Pancreas (tissue), 10 donors: ENCODE results near the gene FAM185A. TPM values are rescaled to one million over a fixed set of nuclear protein-coding genes. Genes with fewer than 3 reads are reported as not detected.
A peak's percentile ranks its signal among the peaks of the same experiment; 100 is the strongest.

Experiments
- ATAC-seq, 4 donors: fragments of 200-7000 bp; cut with Tn5 transposase; one replicate each; pipeline versions ENCODE4 v1.8.0 to v1.9.1; 2020; ENCODE audit warnings: mild to moderate bottlenecking in 4 of 4, moderate library complexity in 4 of 4
- DNase-seq, 6 donors: peaks; one replicate each; pipeline ENCODE4 v3.0.0-alpha.2; 2020
- FAIRE-seq: peaks from 2 replicates; lab custom pipeline; 2012; peaks lifted over from hg19 to GRCh38; lab: Jason Lieb, UNC
- H3K27ac ChIP-seq, 4 donors: fragments of 200-600 bp; sonication (generic); 1 replicate in 3 of 4; 2 replicates in 1 of 4; pipeline versions ENCODE4 v1.5.0 to v1.8.0; 2020
- H3K27me3 ChIP-seq, 4 donors: fragments of 200-600 bp; one replicate each; pipeline ENCODE4 v1.8.0; 2021
- H3K36me3 ChIP-seq, 3 donors: fragments of 200-600 bp; sonication (generic) in 1 of 3; one replicate each; pipeline versions ENCODE4 v1.5.0 to v1.8.0; 2020 to 2021
- H3K4me1 ChIP-seq, 3 donors: fragments of 200-600 bp; one replicate each; pipeline ENCODE4 v1.8.0; 2021
- H3K4me3 ChIP-seq, 4 donors: fragments of 200-600 bp; sonication (generic) in 2 of 4; one replicate each; pipeline versions ENCODE4 v1.5.0 to v1.8.0; 2020 to 2021
- H3K9me3 ChIP-seq, 4 donors: fragments of 200-600 bp; one replicate each; pipeline ENCODE4 v1.8.0; 2021
- WGBS, 2 donors: extraction: QIAGEN DNeasy Blood & Tissue Kit; methylation state at CpG; one replicate each; pipeline ENCODE4 v1.1.7; 2013; 5-methylcytosine and 5-hydroxymethylcytosine counted together
- intact Hi-C, 3 donors: fragments of 100-400 bp; cut with DNase I; formaldehyde crosslinking; loops; one replicate each; pipeline versions ENCODE4 v1.11.1 to v1.14.2; 2022
- polyA plus RNA-seq, 2 donors: library from polyadenylated mRNA; stranded (reverse); fragments of 200-250 nt; gene quantifications; one replicate each; pipeline ENCODE4 v1.2.3, GENCODE V29; 2013
- total RNA-seq, 6 donors: library from RNA; stranded (reverse); fragmentation: NEBNext Ultra II Directional in 4 of 6; extraction: Animal tissue kit (Norgen Biotek cat#: 25700) in 4 of 6; gene quantifications; one replicate each; pipeline versions ENCODE4 v1.2.1 to v1.2.4, GENCODE V29; 2021 to 2023
- TF ChIP-seq, protein P1 (sequence below), 4 donors: fragments of 200-600 bp; sonication (generic) in 3 of 4; IDR thresholded peaks; one replicate each; pipeline versions ENCODE4 v1.5.0 to v1.8.0; 2021; ENCODE audit warnings: antibody characterized with exemption in 4 of 4
- donor health status: healthy with polysubstance abuse.
- donor health status: DM: no; HTN: no; CAD: no; lungs with moderate emphysema.
- donor health status: DM: no; HTN: no; CAD: no.
- donor health status: control.
- donor health status: control.
- donor health status: Bipolar disorder and iron deficiency.
- donor health status: DM: yes; HTN: yes; CAD: no.
- donor health status: DM: no; HTN: no; CAD: no.
- donor health status: DM: no; HTN: no; CAD: no.
- donor health status: DM: yes; HTN: yes; CAD: no.

The FAM185A gene
- total and polyA plus RNA-seq, 8 donors: 3.2 to 7.4 (median 4.8) TPM

DNA sequence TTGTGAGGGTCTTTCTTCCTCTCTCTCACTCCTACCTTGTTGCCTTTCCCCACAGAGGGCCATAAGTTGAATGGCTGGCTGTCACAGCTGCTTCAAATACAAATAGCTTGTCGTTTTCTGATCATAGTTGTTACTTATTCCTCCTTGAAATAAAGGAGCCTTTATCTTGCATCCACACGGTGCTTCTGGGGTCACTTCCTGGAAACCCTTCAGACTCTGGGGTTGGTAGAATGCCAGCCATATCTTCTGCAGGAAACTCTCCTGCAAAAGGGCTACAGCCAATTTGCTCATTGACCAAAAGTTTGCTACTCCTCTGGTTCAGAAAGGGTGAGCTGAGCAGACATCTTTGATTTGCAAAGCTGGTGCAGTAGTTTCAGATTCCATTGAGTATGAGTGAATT, 70.4 kb downstream of the FAM185A start:
- ATAC-seq (no peak), DNase-seq (no peak), FAIRE-seq (no peak)
- WGBS, 2 donors: 44 to 63% methylated on average over 2 of the region's 2 CpGs
- TF ChIP-seq, protein P1, sequence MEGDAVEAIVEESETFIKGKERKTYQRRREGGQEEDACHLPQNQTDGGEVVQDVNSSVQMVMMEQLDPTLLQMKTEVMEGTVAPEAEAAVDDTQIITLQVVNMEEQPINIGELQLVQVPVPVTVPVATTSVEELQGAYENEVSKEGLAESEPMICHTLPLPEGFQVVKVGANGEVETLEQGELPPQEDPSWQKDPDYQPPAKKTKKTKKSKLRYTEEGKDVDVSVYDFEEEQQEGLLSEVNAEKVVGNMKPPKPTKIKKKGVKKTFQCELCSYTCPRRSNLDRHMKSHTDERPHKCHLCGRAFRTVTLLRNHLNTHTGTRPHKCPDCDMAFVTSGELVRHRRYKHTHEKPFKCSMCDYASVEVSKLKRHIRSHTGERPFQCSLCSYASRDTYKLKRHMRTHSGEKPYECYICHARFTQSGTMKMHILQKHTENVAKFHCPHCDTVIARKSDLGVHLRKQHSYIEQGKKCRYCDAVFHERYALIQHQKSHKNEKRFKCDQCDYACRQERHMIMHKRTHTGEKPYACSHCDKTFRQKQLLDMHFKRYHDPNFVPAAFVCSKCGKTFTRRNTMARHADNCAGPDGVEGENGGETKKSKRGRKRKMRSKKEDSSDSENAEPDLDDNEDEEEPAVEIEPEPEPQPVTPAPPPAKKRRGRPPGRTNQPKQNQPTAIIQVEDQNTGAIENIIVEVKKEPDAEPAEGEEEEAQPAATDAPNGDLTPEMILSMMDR (IDR thresholded peaks at IDR 0.05): no peak
- Histone ChIP-seq H3K9me3 (no peaks in the 10 kb centered on the region), H3K36me3 (no peaks in the 10 kb centered on the region), H3K4me1 (peaks cover 6 to 10% (median 8%) of the 10 kb centered on the region in 3 donors), H3K4me3 (no peak overlapping the region), H3K27ac (no peak overlapping the region), H3K27me3 (no peaks in the 10 kb centered on the region)
- intact Hi-C loops: no loop called here

DNA sequence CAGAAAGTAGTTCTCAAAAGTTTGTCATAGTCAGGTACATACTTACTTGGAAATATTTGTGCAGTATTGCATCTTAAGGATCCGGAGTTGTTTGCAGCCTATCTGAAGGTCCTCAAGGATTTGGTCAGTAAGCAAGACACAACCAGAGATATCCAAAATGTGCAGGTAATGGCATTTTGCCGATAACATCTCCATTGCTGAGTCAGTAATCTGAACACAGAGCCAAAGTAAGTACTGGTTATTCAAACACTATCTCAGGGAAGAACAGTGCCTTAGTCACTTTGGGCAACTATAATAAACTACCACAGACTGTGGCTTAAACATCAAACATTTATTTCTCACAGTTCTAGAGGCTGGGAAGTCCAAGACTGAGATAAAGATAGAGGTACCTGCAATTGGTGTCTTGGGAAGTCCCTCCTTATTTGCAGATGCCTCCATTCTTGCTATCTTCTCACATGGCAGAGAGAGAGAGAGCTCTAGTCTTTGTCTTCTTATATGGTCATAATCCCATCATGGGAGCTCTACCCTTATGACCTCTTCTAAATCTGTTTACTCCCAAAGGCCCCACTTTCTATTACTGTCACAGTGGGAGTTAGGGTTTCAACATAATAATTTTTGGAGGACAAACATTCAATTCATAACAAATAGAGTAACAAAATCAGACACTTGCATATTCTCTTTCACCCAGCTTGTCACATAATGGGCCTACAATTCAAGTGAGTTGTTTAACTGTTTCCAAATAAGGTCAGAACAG, 73.4 kb downstream of the FAM185A start:
- no peak for FAIRE-seq
- no peaks in the 10 kb centered on the region for H3K27me3 ChIP-seq
- TF ChIP-seq, protein P1 (IDR thresholded peaks at IDR 0.05): no peak
- DNase-seq: no peak
- ATAC-seq: no peak
- H3K27ac ChIP-seq: no peak overlapping the region
- H3K4me3 ChIP-seq: no peak overlapping the region
- H3K9me3 ChIP-seq: no peaks in the 10 kb centered on the region
- H3K4me1 ChIP-seq: peaks cover 6 to 10% (median 8%) of the 10 kb centered on the region in 3 donors
- no peaks in the 10 kb centered on the region for H3K36me3 ChIP-seq
- intact Hi-C loops: no loop called here
- WGBS, 2 donors: 92 to 97% methylated on average over 2 of the region's 2 CpGs

DNA sequence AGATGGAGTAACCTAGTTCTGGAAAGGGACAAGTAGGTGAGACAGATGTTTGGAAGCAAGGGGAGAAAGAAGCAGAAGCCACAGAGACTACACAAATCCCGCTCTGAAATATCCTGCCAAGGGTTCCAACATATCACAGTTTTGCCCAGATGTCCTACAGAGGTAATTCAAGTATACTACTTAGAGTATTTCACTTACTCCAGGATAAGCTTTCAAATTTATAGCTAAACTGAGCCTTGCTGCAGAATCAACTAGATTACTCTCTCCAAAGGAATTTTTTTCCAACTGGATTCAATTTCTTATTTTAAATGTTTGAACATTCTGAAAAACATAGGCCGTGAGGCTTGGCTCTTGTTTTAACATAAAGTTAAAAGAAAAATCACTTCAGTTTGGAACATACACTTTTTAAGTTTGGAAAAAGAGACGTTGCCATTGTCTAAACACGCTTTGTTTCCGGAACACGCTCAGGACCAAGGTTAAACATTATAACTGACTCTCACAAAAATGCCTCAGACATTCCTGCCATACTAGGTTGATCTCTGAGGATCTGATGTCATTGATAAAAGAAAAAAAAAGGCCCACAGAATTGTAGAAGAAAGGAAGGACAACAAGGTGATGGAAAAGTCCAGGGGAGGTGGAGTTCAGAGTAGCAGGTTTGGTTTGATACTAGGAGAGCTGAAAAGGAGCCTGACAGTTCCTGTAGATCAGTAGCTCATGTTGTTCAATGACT, 74.8 kb downstream of the FAM185A start:
- peak in 1 of 4 donors; percentile 9 for ATAC-seq
- FAIRE-seq: no peak

DNA sequence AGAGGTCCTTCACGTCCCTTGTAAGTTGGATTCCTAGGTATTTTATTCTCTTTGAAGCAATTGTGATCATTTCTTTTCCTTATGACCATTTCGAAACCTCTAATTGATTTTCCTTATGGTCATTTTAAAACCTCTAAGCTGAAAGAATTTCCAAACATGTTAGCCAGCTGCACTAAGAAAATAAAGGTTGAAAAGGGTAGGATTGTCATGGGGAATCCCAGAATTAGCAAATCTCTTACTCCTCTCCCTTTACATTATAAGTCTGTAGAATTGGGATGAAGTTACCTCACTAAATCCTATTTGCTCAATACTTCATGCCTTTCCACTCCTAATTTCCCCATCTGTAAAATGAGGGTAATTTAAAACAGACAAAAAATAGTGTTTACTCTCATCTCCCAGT, 79.5 kb downstream of the FAM185A start:
- no peaks in the 10 kb centered on the region for H3K9me3 ChIP-seq
- FAIRE-seq (no peak), ATAC-seq (no peak), DNase-seq (no peak)
- H3K36me3 ChIP-seq: no peaks in the 10 kb centered on the region
- H3K27ac ChIP-seq: no peak overlapping the region
- intact Hi-C loops: no loop called here
- no peak overlapping the region for H3K4me3 ChIP-seq
- no peaks in the 10 kb centered on the region for H3K4me1 ChIP-seq
- TF ChIP-seq, protein P1 (IDR thresholded peaks at IDR 0.05): no peak
- 95% methylated on average over 2 of the region's 2 CpGs for WGBS, 2 donors
- H3K27me3 ChIP-seq: no peaks in the 10 kb centered on the region

More for the DNA sequence above, 74.8 kb downstream of the FAM185A start:
- no peak overlapping the region for H3K27ac ChIP-seq
- TF ChIP-seq, protein P1 (IDR thresholded peaks at IDR 0.05): no peak
- no peak for DNase-seq
- H3K9me3 ChIP-seq: no peaks in the 10 kb centered on the region
- H3K4me3 ChIP-seq: no peak overlapping the region
- WGBS, 2 donors: 73 to 81% methylated on average over 6 of the region's 6 CpGs
- H3K4me1 ChIP-seq: peaks cover 0 to 2% (median under 1%) of the 10 kb centered on the region in 3 donors
- H3K27me3 ChIP-seq: no peaks in the 10 kb centered on the region
- intact Hi-C loops: no loop called here
- no peaks in the 10 kb centered on the region for H3K36me3 ChIP-seq
